DND-41 (cell line): ENCODE results near the gene SLC8A2.

Source experiments
- ATAC-seq: fragments of 200-7000 bp; cut with Tn5 transposase; 3 replicates; pipeline ENCODE4 v1.9.1; 2021; ENCODE audit warnings: low read depth; ENCODE audit not compliant: insufficient read depth
- DNase-seq: peaks from one replicate; pipeline ENCODE4 v3.0.0-alpha.2; 2020
- H2AFZ ChIP-seq: 2 replicates; pipeline ENCODE4 v1.6.0; 2012; ENCODE audit warnings: low read depth, low read length
- H3K27ac ChIP-seq: 2 replicates; pipeline ENCODE4 v1.5.1; 2012; ENCODE audit warnings: low read length, inconsistent platforms
- H3K27me3 ChIP-seq: fragments of 200-600 bp; sonication (generic); 2 replicates; pipeline ENCODE4 v1.6.0; 2012; ENCODE audit warnings: low read length, mild to moderate bottlenecking, inconsistent platforms; ENCODE audit not compliant: insufficient read depth, poor library complexity
- H3K36me3 ChIP-seq: 2 replicates; pipeline ENCODE4 v1.5.1; 2012; ENCODE audit warnings: low read length, inconsistent platforms; ENCODE audit not compliant: insufficient read depth
- H3K4me1 ChIP-seq: 2 replicates; pipeline ENCODE4 v1.5.1; 2012; ENCODE audit warnings: mild to moderate bottlenecking, low read length; ENCODE audit not compliant: insufficient read depth
- H3K4me2 ChIP-seq: 2 replicates; pipeline ENCODE4 v1.6.0; 2012; ENCODE audit warnings: mild to moderate bottlenecking, moderate library complexity, low read length, inconsistent platforms; ENCODE audit not compliant: insufficient read depth
- H3K4me3 ChIP-seq, 2 experiments: fragments of 200-600 bp in 1 of 2; shearing (Covaris generic) in 1 of 2; 2 replicates each; pipeline ENCODE4 v1.5.1; 2012 to 2016; ENCODE audit warnings: inconsistent platforms in 2 of 2, low read length in 2 of 2, mild to moderate bottlenecking in 2 of 2, low read depth in 1 of 2, moderate library complexity in 1 of 2
- H3K79me2 ChIP-seq: 2 replicates; pipeline ENCODE4 v1.6.0; 2012; ENCODE audit warnings: low read length, inconsistent platforms; ENCODE audit not compliant: insufficient read depth
- H3K9ac ChIP-seq: 2 replicates; pipeline ENCODE4 v1.6.0; 2012; ENCODE audit warnings: low read depth, mild to moderate bottlenecking, inconsistent platforms, low read length, moderate library complexity
- H3K9me3 ChIP-seq: 2 replicates; pipeline ENCODE4 v1.5.1; 2012; ENCODE audit warnings: low read length, moderate library complexity, mild to moderate bottlenecking, inconsistent platforms; ENCODE audit not compliant: insufficient read depth, severe bottlenecking
- H4K20me1 ChIP-seq: 2 replicates; pipeline ENCODE4 v1.6.0; 2012; ENCODE audit warnings: low read length; ENCODE audit not compliant: insufficient read depth
- EZH2 ChIP-seq: IDR thresholded peaks from 3 replicates; pipeline ENCODE4 v1.6.1; 2012; ENCODE audit warnings: borderline replicate concordance, low read depth, mild to moderate bottlenecking, moderate library complexity, low read length, inconsistent platforms; ENCODE audit not compliant: severe bottlenecking
- TF ChIP-seq, protein P1 (sequence below): IDR thresholded peaks from 2 replicates; pipeline ENCODE4 v1.5.1; 2012; ENCODE audit warnings: borderline replicate concordance, low read length, moderate library complexity, mild to moderate bottlenecking; ENCODE audit not compliant: poor library complexity, severe bottlenecking; ENCODE audit errors: extremely low read depth

Gene SLC8A2

DNA sequence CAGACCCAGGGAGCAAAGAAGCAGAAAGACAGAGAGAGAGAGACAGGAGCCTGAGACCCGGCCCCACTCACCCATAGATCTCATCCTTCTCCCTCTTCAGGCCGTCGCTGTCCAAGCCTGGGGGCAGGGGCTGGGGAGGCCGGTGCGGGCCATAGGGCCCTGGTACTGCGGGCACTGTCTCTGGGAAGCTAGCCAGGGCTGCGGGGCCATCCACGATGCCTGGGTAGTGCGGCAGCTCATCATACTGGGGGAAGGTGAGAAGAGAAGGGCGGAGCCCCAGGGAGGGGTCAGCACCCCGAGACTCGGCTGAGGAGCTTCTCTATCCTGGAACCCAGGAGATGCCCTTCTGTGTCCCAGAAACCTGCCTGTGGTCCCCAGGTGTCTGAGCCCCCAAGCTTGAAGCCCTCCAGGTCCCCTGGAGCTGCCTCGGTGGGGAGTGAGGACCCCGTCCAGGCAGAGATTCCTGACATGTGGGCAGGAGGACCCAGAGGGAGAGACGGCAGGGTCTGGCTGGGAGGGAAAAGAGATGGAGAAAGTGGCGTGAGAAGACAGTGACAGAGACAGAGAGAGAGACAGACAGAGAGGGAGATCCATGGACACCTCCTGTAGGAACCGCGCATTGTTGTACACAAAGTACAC, 54.5 kb downstream of the SLC8A2 start:
- Histone ChIP-seq H3K79me2 (no peaks in the 10 kb centered on the region), H3K36me3 (no peaks in the 10 kb centered on the region), H2AFZ (no peak overlapping the region), H3K4me2 (no peak overlapping the region), H3K27me3 (peaks cover 20% of the 10 kb centered on the region), H4K20me1 (peaks cover 5% of the 10 kb centered on the region; the same call in 1 of the 2 replicates), H3K4me1 (no peaks in the 10 kb centered on the region), H3K9me3 (no peaks in the 10 kb centered on the region), H3K27ac (no peak overlapping the region), H3K4me3 (no peak overlapping the region), H3K9ac (no peak overlapping the region)
- no peak for TF ChIP-seq EZH2
- TF ChIP-seq, protein P1, sequence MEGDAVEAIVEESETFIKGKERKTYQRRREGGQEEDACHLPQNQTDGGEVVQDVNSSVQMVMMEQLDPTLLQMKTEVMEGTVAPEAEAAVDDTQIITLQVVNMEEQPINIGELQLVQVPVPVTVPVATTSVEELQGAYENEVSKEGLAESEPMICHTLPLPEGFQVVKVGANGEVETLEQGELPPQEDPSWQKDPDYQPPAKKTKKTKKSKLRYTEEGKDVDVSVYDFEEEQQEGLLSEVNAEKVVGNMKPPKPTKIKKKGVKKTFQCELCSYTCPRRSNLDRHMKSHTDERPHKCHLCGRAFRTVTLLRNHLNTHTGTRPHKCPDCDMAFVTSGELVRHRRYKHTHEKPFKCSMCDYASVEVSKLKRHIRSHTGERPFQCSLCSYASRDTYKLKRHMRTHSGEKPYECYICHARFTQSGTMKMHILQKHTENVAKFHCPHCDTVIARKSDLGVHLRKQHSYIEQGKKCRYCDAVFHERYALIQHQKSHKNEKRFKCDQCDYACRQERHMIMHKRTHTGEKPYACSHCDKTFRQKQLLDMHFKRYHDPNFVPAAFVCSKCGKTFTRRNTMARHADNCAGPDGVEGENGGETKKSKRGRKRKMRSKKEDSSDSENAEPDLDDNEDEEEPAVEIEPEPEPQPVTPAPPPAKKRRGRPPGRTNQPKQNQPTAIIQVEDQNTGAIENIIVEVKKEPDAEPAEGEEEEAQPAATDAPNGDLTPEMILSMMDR: no peak
- ATAC-seq: no peak
- DNase-seq: no peak

DNA sequence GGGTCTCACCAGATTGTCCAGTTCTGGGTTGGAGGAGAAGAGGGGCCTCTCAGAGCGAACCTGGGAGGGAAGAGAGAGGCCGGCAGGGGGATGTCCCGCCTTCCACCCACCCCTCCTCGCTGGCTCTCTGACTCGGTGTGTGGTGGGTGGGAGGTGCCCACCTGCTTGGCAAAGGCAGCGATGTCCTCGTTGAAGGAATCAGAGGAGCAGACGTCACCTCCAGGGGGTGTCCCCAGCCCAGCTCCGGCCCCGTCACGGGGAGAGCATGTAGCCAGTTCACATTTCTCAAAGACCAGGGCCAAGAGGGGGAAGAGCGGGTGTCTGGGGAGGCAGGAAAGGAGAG, 55.1 kb downstream of the SLC8A2 start:
- Histone ChIP-seq H3K9ac (no peak overlapping the region), H3K4me1 (no peaks in the 10 kb centered on the region), H3K27ac (no peak overlapping the region), H2AFZ (no peak overlapping the region), H3K4me2 (no peak overlapping the region), H4K20me1 (peaks cover 5% of the 10 kb centered on the region; the same call in 1 of the 2 replicates), H3K27me3 (peaks cover 19% of the 10 kb centered on the region), H3K36me3 (no peaks in the 10 kb centered on the region), H3K9me3 (no peaks in the 10 kb centered on the region), H3K4me3 (no peak overlapping the region), H3K79me2 (no peaks in the 10 kb centered on the region)
- DNase-seq: no peak
- TF ChIP-seq EZH2: no peak
- TF ChIP-seq, protein P1: no peak
- ATAC-seq: no peak

DNA sequence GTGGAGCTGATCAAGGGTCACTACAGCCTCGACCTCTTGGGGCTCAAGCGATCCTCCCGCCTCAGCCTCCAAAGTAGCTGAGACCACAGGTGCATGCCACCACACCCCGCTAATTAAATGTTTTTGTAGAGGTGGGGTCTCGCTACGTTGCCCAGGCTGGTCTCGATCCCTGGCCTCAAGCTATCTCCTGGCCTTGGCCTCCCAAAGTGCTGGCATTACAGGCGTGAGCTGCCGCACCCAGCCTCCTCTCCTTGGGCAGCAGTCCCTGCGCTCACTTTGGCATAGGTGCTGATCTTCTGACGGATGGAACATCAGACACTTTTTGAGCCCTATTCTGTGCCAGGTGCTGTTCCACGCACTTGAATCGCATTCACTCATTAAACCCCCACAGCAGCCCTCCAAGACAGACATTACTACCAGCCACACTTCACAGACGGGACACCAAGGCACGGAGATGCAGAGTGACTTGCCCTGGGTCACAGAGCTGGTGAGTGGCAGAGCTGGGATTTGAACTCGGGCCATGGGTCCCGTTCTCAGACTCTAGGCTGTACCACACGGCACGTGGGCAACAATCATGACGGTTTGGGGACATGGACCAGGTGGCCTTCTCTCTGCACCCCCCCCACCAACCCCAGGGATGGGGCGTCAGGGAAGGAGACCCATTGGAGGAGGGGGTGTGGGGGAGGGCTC, 55.6 kb downstream of the SLC8A2 start:
- Histone ChIP-seq H3K4me3 (no peak overlapping the region), H3K4me2 (no peak overlapping the region), H4K20me1 (peaks cover 3% of the 10 kb centered on the region; the same call in 1 of the 2 replicates), H3K79me2 (no peaks in the 10 kb centered on the region), H3K27ac (no peak overlapping the region), H3K4me1 (no peaks in the 10 kb centered on the region), H3K36me3 (no peaks in the 10 kb centered on the region), H3K27me3 (peaks cover 14% of the 10 kb centered on the region), H3K9ac (no peak overlapping the region), H3K9me3 (no peaks in the 10 kb centered on the region), H2AFZ (no peak overlapping the region)
- DNase-seq (no peak), ATAC-seq (no peak)
- no peak for TF ChIP-seq EZH2
- TF ChIP-seq, protein P1: no peak
